ENCODE results near the gene RNF214.

Gene RNF214

DNA sequence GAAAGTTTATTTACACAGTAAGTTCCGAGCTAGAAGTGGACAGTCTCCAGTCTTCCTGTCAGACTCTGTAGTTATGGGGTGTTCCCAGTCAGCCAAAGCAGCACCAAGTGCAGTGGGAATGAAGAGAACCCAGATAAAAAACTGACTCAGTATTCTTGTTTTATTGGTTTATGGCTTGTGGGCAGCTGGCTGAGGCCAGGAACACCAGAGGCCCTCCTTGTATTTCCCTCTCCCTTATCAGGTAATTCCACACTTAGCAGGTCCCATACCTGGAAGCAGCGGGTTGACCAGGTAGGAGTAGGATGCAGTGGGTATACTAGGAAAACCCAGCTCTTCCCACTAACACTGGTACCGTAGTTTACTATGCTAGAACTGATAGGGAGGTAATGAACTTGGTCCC, 55.2 kb downstream of the RNF214 start:
- DNase-seq = no peak

DNA sequence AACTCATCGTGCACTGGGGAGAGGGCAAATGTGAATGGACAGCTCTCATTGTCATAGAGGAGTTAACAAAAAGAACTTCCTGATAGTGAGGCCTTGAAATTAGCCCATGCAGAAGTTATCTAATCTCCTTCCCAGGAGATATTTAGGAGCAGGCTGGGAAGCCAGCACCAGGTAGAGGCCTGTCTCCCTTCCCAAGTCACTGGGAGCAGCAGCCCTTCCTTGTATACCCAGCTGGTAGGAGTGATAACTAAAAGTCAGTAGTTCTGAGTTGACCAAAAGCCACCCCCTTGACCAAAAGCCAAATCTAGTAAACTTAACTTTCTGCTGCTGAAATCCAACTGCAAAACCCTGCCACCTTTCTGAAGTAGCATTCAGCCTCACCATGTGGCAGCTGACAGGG, 57.3 kb downstream of the RNF214 start:
- no peak for DNase-seq

DNA sequence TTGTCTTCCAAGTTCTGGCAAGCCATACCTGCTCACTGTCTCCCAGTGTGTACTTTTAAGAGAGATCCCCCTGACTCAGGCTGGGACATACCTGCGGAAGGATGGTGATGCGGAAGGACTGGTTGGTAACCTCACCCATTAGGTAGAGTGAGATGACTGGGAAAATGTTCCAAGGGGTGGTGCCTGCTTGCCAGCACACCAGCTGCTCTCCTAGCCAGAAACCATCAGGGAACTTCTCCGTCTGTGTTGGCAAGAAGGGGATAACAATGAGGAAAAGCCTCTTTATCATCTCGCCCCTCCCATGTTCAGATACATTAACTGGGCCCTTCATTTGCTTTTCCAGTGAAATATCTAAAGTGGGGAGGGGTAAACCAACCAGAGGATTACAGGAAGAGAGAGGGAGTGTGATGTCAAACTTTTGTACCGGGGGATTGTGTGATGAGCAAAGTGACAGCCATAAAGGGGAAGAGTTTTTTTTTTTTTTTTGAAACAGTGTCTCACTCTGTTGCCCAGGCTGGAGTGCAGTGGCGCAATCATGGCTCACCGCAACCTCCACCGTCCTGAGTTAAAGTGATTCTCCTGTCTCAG, 58.4 kb downstream of the RNF214 start, which contains the start of gene BACE1-AS:
BACE1-AS (plus strand) TSS at position 538 of the 588 bp plus-strand sequence.
- no peak for DNase-seq

DNA sequence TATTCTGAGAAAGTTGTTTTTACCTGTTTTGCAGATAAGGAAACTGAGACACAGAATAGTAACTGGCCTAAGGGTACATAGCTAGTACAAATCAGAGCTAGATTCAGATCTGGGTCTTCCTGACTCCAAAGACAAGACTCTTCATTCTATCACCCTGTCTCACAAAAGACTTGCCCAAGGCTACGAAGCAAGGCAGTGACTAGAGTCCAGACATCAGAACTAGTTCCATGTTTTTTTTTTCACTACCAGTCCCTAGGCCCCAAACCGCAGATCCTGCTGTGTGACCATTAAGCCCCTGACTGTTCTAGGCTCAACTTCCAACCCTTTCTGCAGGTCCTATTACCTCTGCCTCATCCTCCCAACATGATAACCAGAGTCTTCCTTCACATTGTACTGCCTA, 60.1 kb downstream of the RNF214 start:
- DNase-seq = no peak

DNA sequence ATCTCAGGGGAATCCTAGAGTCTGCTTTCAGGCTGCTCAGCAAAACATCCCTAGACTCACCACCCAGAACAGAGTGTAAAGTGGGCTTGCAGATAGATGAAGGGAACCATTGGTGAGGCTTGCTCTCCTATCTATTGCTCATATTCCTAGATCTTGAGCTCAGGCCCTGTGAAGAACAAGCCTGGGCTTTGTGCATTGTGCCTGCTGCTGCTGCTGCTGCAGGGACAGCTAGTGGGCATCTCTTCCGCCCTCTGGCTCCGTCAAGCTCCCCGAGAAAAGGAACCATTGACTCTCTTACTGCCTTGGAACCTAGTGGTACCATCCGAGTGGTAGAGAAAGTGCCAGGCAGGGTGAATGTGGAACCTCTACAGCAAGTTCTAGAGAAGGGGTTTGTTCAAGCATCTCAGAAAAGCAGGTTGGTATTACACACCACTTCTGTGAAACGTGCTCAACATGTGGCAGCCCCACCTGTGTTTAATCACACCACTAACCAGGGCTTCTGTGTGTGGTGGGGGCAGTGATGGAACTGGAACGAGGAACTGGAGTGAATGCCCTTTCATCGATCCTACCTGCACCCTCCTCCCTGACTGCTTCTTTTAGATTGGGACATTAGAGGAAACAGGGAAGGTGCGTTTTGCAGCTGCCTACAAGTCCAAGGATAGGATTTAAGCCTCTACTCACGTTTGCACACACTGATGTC, 63.1 kb downstream of the RNF214 start:
- DNase-seq = no peak

DNA sequence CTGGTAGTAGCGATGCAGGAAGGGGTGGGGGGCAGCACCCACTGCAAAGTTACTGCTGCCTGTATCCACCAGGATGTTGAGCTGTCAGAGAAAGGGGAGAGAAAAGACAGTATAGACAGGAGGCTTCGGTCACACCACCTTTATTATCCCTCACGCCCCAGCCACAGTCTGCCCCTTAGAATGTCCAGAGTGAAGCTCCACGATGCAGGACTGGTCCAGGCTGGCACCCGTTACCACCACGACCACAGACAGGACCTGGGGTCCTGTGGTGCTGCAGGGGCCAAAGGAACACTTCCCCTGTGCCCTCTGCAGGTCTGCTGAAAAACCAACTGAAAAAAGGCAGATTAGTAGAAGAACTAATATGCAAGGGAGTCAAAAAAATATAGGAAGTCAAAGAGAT, 64.4 kb downstream of the RNF214 start:
- DNase-seq = no peak

DNA sequence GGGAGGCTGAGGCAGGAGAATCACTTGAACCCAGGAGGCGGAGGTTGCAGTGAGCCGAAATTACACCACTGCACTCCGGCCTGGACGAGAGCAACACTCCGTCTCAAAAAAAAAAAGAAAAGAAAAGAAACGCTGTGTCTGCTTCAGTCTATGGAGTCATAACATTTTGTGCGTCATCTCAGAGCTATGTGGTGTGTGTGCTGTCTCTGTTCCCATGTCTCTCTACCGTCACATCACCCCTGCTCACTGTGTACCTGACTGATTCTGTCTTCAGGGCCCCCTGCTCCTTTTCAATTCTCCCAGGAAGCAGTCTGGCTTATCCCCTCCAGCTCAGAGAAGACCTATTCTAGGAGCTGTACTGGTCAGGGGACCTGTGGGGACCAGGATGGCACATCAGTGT, 65.7 kb downstream of the RNF214 start:
- DNase-seq = no peak

DNA sequence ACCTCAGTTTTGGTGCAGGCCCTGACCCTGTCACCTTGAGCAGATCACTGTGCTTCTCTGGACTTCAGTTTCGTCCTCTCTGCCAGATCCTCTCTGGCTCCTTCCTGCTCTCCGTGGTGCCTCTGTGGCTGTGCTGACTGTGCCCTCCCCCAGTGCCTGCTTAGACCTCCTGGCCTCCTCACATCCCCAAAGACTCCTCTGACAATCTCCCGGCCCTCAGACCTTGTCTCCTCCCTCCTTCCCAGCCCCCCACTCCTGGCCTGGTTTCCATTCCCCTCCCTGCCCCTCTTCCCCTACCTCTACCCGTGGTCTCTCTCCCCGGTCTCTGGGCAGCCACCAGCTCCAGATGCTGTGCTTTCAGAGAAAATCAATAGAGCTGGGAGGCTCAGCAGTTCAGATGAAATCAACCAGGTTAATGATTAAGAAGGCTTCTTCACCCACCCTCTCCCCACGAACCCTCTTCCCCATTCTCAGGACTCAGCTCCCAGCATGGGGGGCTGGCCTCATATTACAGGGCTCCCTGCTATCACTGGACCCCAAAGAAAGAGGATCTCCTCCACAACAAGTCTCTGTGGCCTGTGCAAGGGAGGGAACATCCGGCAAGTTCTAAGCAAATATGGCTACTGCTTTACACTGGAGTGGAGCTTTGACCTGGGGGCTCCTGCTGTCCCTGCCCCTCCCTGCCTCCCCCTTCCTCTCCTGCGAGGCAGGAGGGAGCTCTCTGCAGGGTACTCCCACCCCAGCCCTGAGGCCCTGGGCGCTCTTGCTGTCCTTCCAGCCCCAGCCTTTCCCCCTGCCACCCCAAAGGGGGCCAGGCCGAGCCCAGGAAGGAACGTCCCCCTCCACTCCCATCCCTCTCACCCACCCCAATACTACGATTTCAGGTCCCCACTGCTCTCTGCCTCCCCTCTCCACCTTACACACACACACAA, 67.1 kb downstream of the RNF214 start:
- no peak for DNase-seq

DNA sequence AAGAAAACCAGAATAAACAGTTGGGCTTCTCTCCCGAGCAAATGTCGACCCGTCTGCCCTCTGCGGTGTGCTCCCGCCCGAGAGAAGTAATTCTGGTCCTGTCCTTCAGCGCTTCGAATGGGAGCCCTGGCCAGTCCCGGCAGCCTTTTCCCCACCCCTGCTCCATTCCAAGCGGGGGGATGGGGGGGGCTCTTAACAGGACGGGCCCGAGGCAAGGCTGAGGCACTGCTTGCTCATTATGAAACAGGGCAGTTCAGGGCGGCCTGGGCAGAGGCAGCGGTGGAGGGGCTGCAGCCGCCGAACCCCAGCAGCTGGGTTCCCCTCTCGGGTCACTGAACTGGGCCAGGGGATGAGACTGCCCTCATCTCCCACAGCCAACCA, 67.8 kb downstream of the RNF214 start:
- no peak for DNase-seq

DNA sequence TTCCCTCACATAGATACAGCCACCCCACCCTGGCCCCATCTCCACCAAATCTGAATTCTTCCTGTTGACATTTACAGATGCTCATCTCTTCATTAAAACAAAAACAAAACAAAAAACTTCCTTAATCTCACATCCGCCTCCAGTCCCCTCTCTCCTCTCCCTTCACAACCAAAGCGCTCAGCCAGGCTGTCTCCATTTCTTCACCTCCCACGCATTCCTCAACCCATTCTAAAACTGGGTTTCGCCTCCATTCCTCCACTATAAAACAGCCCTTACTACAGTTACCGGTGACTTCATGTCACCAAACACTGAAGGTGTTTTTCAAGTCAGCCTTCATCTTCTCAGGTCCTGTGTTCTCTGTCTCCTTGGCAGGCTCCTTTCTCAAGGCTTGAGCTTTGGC, 68.3 kb downstream of the RNF214 start:
- no peak for DNase-seq

DNA sequence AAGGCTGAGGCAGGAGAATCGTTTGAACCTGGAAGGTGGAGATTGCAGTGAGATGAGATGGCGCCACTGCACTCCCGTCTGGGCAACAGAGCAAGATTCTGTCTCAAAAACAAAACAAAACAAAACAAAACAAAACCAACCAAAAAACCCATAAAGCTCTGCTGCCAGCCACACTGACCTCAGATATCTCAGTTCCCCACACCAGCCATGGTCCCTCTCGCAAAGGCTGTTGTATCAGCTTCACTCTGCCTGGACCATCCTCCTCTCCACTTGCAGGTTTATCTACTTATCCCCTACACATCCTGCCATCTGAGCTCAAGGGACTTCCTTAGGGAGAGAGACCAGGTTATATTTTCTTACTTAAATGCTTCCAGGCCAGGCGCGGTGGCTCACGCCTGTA, 69.8 kb downstream of the RNF214 start:
- no peak for DNase-seq

DNA sequence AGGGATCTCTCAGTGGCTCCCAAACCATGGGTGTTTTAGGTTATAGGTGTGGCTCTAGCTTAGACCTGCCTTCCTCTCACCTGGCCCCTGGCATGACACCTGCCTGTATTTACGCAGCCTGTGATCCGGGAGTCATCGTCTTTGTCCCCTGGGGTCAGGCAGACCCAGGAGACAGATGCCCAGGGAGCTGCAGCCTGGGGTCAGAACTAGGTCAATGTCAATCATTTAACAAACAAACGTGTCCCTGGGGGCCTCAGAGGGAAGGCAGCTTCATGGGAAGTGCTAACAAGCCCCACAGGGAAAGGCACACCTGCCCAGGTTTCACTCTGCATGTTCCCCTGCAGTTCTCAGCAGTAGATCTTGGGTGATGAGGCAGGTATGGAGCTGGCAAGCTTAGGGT, 70.6 kb downstream of the RNF214 start:
- DNase-seq = no peak

DNA sequence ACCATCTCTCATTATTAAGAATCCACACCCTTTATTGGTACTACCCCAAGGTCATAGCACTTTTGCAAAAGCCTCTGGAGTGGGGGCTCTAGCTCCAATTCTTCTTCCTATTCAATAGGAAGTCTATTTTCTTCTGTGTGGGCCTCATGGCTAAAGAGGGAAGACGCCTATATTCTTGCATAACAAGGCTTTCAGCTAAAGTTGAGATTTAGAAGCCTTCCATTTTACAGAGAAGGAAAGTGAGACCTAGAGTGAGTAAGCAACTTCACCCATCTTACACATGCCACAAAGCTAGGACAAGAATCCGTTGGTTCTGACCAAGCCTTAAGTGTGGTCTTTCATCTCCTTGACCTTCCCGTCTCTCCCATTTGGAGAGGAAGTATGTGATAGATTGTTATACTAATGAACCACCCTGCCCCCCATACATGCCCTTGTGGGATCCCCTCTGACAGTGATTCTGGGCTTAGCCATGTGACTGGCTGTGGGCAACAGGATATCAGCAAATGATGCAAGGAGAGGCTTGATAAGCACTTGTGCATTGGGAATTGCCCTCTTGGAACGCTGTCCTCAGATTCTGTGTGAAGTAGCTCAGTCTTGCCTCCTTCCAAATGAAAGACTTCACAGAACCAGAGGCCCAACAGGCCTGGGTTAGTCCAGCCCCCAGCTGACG, 71.3 kb downstream of the RNF214 start:
- DNase-seq = no peak

DNA sequence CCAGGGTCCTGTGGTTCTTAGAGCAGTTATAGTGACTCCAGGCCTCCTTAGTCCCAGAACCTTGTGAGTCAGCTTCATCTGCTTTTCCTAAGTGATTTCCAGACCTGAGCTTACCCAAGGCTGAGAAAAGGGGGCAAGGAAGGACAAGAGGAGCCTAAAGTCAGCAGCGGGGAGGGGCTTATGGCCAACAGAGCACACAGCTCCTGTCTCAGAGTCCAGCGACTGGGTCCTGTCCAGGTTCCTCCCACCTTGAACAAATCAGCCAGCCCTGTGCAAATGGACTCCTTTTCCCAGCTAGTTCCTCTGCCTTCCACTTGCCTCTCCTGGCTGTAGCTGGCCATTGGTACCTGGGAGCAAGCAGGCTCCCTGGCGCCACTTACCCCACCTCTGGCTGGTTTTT, 72.7 kb downstream of the RNF214 start:
- DNase-seq = no peak

DNA sequence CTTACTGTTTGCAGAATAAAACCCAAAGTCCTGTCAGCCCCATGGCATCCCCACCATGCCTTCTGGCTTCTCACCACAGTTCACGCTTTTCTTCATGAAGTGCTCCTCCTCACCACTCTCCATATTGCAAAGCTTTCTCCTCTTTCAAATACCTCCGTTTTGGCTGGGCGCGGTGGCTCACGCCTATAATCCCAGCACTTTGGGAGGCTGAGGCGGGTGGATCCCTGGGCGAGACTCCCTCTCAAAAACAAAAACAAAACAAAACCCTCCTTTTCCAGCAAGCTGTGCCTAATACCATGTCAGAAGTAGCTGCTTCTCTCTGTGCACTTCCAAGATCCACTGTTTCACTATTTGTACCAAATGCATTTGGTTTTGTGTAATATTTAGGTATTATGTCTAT, 76.8 kb downstream of the RNF214 start:
- DNase-seq = no peak

DNA sequence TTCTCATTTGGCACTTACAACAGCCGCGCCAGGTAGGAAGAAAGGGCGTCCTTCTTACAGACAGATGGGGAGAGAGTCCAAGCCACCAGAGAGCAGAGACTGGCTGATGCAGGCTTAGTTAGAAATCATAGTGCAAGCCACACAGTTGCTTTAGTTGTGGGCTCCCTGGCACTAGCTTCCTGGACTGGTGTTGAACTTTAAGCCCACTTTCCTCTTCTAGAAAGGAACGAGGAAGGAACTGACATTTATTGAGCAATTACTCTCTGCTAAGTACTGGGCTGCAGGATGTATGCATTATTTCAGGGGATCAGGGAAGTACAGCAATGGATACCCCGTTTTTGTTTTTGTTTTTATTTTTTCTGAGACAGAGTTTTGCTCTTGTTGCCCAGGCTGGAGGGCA, 80.6 kb downstream of the RNF214 start:
- no peak for DNase-seq

DNA sequence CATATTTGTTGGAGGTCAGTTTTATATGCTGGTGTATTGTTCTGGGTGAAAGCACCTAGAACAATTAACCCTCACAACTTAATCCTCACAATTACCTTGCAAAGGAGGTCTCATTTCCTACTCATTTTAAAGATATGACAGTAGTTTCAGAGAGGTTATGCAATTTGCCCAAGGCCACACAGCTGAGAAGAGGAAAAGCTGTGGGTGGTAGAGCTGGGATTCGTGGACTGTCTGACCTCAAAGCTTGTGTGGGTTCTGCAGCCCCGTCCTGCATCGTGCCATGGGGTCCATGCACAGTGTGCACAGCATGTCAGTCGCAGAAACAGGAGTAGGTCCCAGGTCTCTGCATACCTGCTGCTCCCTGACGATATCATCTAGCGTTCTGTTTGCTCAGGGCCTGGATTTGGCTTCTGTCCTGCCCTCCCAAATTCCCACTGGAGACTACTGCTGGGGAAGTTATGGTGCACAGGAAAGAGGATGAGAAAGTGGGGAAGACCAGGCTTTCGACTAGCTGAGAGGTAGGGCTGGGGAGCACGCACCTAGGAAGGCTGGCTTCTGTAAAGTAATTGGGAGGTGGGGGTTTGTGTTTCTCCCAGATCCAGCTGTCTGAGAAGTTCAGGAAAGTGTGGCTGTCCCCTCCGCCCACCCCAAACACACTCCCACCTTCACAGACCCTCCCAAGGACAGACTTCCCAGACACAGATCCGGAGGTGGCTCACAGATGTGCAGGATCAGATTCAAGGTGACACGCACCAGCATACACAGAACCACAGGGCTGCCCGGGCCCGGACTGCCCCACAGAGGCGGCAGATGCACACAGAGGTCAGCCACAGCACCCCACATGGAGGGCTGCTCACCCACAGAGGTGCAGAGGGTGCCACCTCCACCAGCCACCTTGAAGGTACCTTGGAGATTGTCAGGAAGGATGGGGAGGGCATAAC, 81.6 kb downstream of the RNF214 start:
- DNase-seq = no peak

DNA sequence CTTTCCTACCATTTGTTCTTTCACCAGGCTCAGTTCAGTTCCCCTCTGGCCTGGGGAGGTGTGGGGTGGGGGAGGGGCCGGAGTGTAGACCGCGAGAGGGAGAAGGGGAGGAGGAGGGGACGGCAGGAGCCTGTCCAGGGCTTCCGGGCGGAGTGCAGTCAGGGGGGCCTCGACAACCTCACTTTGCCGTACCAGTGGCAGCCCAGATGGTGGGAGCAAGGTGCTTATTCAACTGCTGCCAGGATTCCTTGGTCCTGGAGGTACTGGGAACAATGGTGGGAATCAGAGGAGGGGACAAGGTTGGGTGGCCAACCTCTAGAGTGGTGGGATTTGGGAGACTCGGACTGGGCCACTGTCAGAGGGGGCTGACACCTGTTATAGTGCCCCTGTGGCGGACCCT, 82.4 kb downstream of the RNF214 start:
- DNase-seq = no peak

DNA sequence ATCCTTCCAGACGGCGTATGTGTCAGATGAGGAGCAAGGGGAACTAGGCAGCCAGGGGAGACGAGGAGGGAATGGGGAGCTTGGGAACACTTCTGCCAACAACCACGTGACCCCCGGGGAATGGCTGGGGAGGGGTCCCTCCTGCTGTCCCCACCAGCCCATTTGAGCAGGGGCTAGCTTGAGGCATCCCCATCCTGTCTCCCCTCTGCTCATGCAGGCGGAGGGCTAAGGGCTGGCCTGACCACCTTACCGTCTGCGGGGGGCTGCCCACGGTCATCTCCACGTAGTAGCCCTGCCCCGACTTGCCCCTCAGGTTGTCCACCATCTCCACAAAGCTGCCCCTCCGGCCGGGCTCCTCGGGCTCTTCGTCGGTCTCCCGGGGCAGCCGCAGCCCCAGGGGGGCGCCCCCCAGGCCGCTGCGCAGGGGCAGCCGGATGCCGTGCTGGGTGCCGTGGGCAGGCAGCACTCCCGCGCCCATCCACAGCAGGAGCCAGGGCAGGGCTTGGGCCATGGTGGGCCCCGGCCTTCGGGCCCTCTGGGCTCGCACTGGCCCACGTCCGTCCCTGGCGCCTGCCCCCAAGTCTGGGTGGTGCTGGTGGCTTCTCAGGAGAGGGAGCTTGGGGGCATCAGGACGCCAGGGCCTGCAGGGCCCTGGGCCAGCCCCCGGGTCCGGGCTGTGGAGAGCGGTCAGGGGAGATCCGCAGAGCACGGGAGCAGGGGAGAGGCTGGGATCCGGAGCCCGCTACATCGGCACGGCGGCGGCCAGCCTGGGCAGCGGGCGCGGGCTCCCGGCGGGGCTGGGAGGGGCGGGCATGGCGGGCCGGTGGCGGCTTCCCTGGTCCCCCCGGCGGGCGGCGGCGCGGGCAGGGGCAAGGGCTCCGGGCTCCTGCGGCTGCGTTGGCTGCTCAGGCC, 83.1 kb downstream of the RNF214 start:
- DNase-seq = peak; percentile 24

DNA sequence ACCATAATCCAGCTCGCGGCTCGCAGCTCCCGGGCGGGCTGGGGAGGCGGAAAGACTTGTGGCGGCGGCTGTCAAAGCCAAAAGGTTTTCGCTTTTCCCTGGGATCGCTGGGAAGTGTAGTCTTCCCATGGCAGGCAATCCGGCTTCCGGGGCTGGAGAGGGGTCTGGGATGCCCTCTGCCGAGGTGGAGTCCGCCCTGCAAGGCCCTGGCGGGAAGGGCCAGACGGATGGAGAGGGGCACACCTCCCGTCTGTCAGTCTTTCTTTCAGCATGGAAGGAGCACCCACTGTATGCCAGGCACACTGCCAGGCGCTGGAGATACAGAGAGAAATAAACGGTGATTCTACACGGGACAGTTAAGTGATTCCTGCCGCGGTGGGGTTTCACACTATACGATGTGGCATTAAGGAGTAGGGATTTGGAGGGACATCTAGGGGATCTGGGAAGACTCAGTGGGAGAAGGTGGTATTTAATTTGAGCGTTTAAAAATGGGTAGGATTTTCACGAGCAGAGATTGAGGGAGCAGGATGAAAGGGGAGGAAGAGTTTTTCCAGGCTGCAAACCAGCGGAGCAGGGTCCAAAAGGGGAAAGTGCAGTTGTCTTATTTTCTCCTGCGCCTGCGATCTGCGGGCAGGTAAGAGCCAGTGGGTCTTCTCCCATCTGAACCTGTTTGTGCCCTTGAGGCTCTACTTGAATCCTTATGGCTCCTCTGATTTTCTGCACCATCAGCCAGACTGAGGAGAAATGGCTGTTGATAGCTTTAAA, 83.9 kb downstream of the RNF214 start, which contains the start of gene BACE1:
BACE1 (minus strand) TSS at position 60 of the 765 bp plus-strand sequence. CDS start 461 bp downstream, outside the sequence.
- DNase-seq = no peak

All from activated naive CD4-positive, alpha-beta T cell treated with anti-CD3 and anti-CD28 coated beads, Interleukin-2, amount 50 U/mL, for 16 hours (primary cell).